Dedifferentiated amniotic fluid mesenchymal stem cell (primary cell): ENCODE data around the gene RNF186.
"Not testable (repeated sequence)": the region's sequence is repeated elsewhere in the genome, so short reads cannot be mapped to it uniquely, and the experiment has no call there.

ENCODE experiments used
- DNase-seq: peaks from one replicate; pipeline ENCODE4 v3.0.0-alpha.2; 2016; ENCODE audit errors: extremely low spot score

RNF186 gene

GRCh38 chr1:19824541-19824940 is 9.5 kb upstream of the RNF186 start:
- DNase-seq = no peak

GRCh38 chr1:19824036-19824435 is 9.0 kb upstream of the RNF186 start:
- DNase-seq = no peak

- DNase-seq = no peak
Observed at GRCh38 chr1:19819701-19820100, 4.6 kb upstream of the RNF186 start.

GRCh38 chr1:19818324-19818723 is 3.2 kb upstream of the RNF186 start:
- DNase-seq = no peak

GRCh38 chr1:19817160-19817559 is 2.1 kb upstream of the RNF186 start:
- DNase-seq = no peak

- not testable (repeated sequence) for DNase-seq
Observed at GRCh38 chr1:19816737-19817086, 1.6 kb upstream of the RNF186 start.

- DNase-seq = no peak
Observed at GRCh38 chr1:19815801-19816736, 986 bp upstream of the RNF186 start.

- DNase-seq = no peak
Observed at GRCh38 chr1:19814244-19814661, 830 bp downstream of the RNF186 start.

- DNase-seq = no peak
Observed at GRCh38 chr1:19813643-19813960, 1.5 kb downstream of the RNF186 start.

- DNase-seq = no peak
Observed at GRCh38 chr1:19812875-19813642, 2.0 kb downstream of the RNF186 start.

- no peak for DNase-seq
Observed at GRCh38 chr1:19811206-19811851, 3.8 kb downstream of the RNF186 start.

GRCh38 chr1:19809044-19809750 is 5.9 kb downstream of the RNF186 start:
- DNase-seq = no peak

GRCh38 chr1:19808351-19808750 is 6.7 kb downstream of the RNF186 start:
- DNase-seq = no peak

- no peak for DNase-seq
Observed at GRCh38 chr1:19804831-19805251, 10.2 kb downstream of the RNF186 start.

GRCh38 chr1:19802269-19802668 is 12.8 kb downstream of the RNF186 start:
- DNase-seq = no peak

- peak; percentile 32 for DNase-seq
Observed at GRCh38 chr1:19800076-19800804, 14.8 kb downstream of the RNF186 start.

- DNase-seq = no peak
Observed at GRCh38 chr1:19799230-19800075, 15.6 kb downstream of the RNF186 start, which contains the start of gene TMCO4. TSS of gene TMCO4 (minus strand) at chr1:19799916. CDS start at chr1:19780758, 19,158 bp downstream.

- DNase-seq = no peak
Observed at GRCh38 chr1:19798486-19799229, 16.4 kb downstream of the RNF186 start.

- DNase-seq = no peak
Observed at GRCh38 chr1:19797827-19798226, 17.3 kb downstream of the RNF186 start.
